Breast epithelium (tissue), 4 donors: ENCODE results near the gene RAVER2. TPM values are rescaled to one million over a fixed set of nuclear protein-coding genes. Genes with fewer than 3 reads are reported as not detected.
A peak's percentile ranks its signal among the peaks of the same experiment; 100 is the strongest.

Source experiments
- DNase-seq, 2 donors: peaks; one replicate each; pipeline ENCODE4 v3.0.0-alpha.2; 2019; ENCODE audit warnings: low spot score in 2 of 2
- H3K27ac ChIP-seq, 2 donors: fragments of 200-600 bp; sonication (generic) in 1 of 2; one replicate each; pipeline ENCODE4 v1.5.1; 2016 to 2019; ENCODE audit warnings: mild to moderate bottlenecking in 1 of 2
- H3K27me3 ChIP-seq, 2 donors: fragments of 200-600 bp; sonication (generic) in 1 of 2; one replicate each; pipeline versions ENCODE4 v1.5.1 to v1.6.0; 2017 to 2019; ENCODE audit warnings: control low read depth in 1 of 2, mild to moderate bottlenecking in 1 of 2
- H3K36me3 ChIP-seq: fragments of 200-600 bp; one replicate; pipeline ENCODE4 v1.5.1; 2019
- H3K4me1 ChIP-seq, 2 donors: fragments of 200-600 bp; sonication (generic); one replicate each; pipeline ENCODE4 v1.5.1; 2016 to 2019; ENCODE audit warnings: control low read depth in 1 of 2
- H3K4me3 ChIP-seq, 3 donors: fragments of 200-600 bp; sonication (generic); 1 replicate in 2 of 3; 2 replicates in 1 of 3; pipeline ENCODE4 v1.5.1; 2016 to 2019; ENCODE audit warnings: mild to moderate bottlenecking in 3 of 3, moderate library complexity in 2 of 3
- H3K9me3 ChIP-seq, 2 donors: fragments of 200-600 bp; sonication (generic) in 1 of 2; one replicate each; pipeline ENCODE4 v1.5.1; 2016 to 2019; ENCODE audit warnings: control low read depth in 1 of 2
- CTCF ChIP-seq, 3 donors: fragments of 450-650 bp; IDR thresholded peaks; one replicate each; pipeline ENCODE4 v1.5.1; 2016 to 2017; ENCODE audit warnings: antibody characterized with exemption in 3 of 3, mild to moderate bottlenecking in 3 of 3, moderate library complexity in 3 of 3
- POLR2A ChIP-seq: fragments of 450-650 bp; IDR thresholded peaks from one replicate; pipeline ENCODE4 v1.6.1; 2016; ENCODE audit warnings: antibody characterized with exemption, mild to moderate bottlenecking, moderate library complexity
- POLR2AphosphoS5 ChIP-seq, 3 donors: sonication (generic); formaldehyde crosslinking; IDR thresholded peaks; one replicate each; pipeline ENCODE4 v1.6.1; 2017; ENCODE audit warnings: antibody characterized with exemption in 3 of 3
- intact Hi-C: fragments of 100-400 bp; cut with DNase I; formaldehyde crosslinking; loops from one replicate; pipeline ENCODE4 v1.15.1; 2023; ENCODE audit warnings: low total_unique reads
- total RNA-seq, 3 donors: library from RNA; depleted of rRNA; stranded (reverse); fragments of >200 nt; gene quantifications; one replicate each; pipeline ENCODE4 v1.1.0, GENCODE V29; 2016

Gene RAVER2
- total RNA-seq, 3 donors from 2014 or later, result 6.6 to 21.1 (median 17.0) TPM

- Histone ChIP-seq H3K9me3 (no peaks in the 10 kb centered on the region), H3K27me3 (no peaks in the 10 kb centered on the region), H3K4me3 (no peak overlapping the region), H3K4me1 (peaks cover 0 to 5% of the 10 kb centered on the region in 2 donors), H3K27ac (peak overlapping the region in 1 of 2 donors; percentile 2), H3K36me3 (no peaks in the 10 kb centered on the region)
- intact Hi-C loops, result no loop called here
- DNase-seq, result no peak
- TF ChIP-seq POLR2A (no peak), CTCF (IDR thresholded peaks at IDR 0.05) (no peak), POLR2AphosphoS5 (IDR thresholded peaks at IDR 0.05) (no peak)
These were observed 3.3 kb downstream of the RAVER2 start for GRCh38 chr1:64748222-64748621.

GRCh38 chr1:64748706-64749105 is 3.8 kb downstream of the RAVER2 start:
- intact Hi-C loops, result no loop called here
- Histone ChIP-seq H3K36me3 (no peaks in the 10 kb centered on the region), H3K4me1 (peaks cover 0 to 5% of the 10 kb centered on the region in 2 donors), H3K4me3 (no peak overlapping the region), H3K27me3 (no peaks in the 10 kb centered on the region), H3K27ac (no peak overlapping the region), H3K9me3 (no peaks in the 10 kb centered on the region)
- DNase-seq, result no peak
- TF ChIP-seq POLR2AphosphoS5 (IDR thresholded peaks at IDR 0.05), result no peak
- TF ChIP-seq POLR2A, result no peak
- TF ChIP-seq CTCF (IDR thresholded peaks at IDR 0.05), result no peak

GRCh38 chr1:64750092-64750491 is 5.2 kb downstream of the RAVER2 start:
- Histone ChIP-seq H3K27ac (no peak overlapping the region), H3K4me3 (no peak overlapping the region), H3K36me3 (no peaks in the 10 kb centered on the region), H3K27me3 (no peaks in the 10 kb centered on the region), H3K4me1 (peaks cover 0 to 5% of the 10 kb centered on the region in 2 donors), H3K9me3 (no peaks in the 10 kb centered on the region)
- DNase-seq, result no peak
- intact Hi-C loops, result no loop called here
- TF ChIP-seq CTCF (IDR thresholded peaks at IDR 0.05) (no peak), POLR2AphosphoS5 (IDR thresholded peaks at IDR 0.05) (no peak), POLR2A (no peak)

GRCh38 chr1:64750875-64751274 is 6.0 kb downstream of the RAVER2 start:
- DNase-seq, result no peak

GRCh38 chr1:64754173-64754572 is 9.3 kb downstream of the RAVER2 start:
- H3K27ac ChIP-seq, result no peak overlapping the region
- H3K4me3 ChIP-seq, result no peak overlapping the region
- DNase-seq, result no peak
- intact Hi-C loops, result no loop called here
- no peaks in the 10 kb centered on the region for H3K4me1 ChIP-seq
- H3K36me3 ChIP-seq, result no peaks in the 10 kb centered on the region
- H3K27me3 ChIP-seq, result no peaks in the 10 kb centered on the region
- no peak for TF ChIP-seq POLR2AphosphoS5 (IDR thresholded peaks at IDR 0.05)
- TF ChIP-seq CTCF (IDR thresholded peaks at IDR 0.05), result no peak
- TF ChIP-seq POLR2A, result no peak
- H3K9me3 ChIP-seq, result no peaks in the 10 kb centered on the region

More at GRCh38 chr1:64750875-64751274, 6.0 kb downstream of the RAVER2 start:
- Histone ChIP-seq H3K4me3 (no peak overlapping the region), H3K4me1 (peaks cover 0 to 5% of the 10 kb centered on the region in 2 donors), H3K27me3 (no peaks in the 10 kb centered on the region), H3K27ac (no peak overlapping the region), H3K9me3 (no peaks in the 10 kb centered on the region), H3K36me3 (no peaks in the 10 kb centered on the region)
- TF ChIP-seq POLR2A, result no peak
- TF ChIP-seq CTCF (IDR thresholded peaks at IDR 0.05), result no peak
- no peak for TF ChIP-seq POLR2AphosphoS5 (IDR thresholded peaks at IDR 0.05)
- intact Hi-C loops, result no loop called here
